Tibial nerve (tissue), 3 donors: Measurements from ENCODE around the gene RPL39L.

Source experiments
- POLR2A ChIP-seq, 2 donors: fragments of 450-650 bp; IDR thresholded peaks; one replicate each; pipeline ENCODE4 v1.6.1; 2017; ENCODE audit warnings: antibody characterized with exemption in 2 of 2, mild to moderate bottlenecking in 2 of 2, moderate library complexity in 2 of 2
- TF ChIP-seq, protein P1 (sequence below), 5 experiments: fragments of 200-600 bp in 3 of 5; fragments of 450-650 bp in 2 of 5; sonication (generic) in 3 of 5; IDR thresholded peaks; one replicate each; pipeline ENCODE4 v1.5.1; 2016 to 2019; ENCODE audit warnings: antibody characterized with exemption in 5 of 5, mild to moderate bottlenecking in 3 of 5, moderate library complexity in 2 of 5

GRCh38 chr3:187103251-187103650 lies 36.0 kb downstream of the RPL39L start:
- TF ChIP-seq, protein P1, sequence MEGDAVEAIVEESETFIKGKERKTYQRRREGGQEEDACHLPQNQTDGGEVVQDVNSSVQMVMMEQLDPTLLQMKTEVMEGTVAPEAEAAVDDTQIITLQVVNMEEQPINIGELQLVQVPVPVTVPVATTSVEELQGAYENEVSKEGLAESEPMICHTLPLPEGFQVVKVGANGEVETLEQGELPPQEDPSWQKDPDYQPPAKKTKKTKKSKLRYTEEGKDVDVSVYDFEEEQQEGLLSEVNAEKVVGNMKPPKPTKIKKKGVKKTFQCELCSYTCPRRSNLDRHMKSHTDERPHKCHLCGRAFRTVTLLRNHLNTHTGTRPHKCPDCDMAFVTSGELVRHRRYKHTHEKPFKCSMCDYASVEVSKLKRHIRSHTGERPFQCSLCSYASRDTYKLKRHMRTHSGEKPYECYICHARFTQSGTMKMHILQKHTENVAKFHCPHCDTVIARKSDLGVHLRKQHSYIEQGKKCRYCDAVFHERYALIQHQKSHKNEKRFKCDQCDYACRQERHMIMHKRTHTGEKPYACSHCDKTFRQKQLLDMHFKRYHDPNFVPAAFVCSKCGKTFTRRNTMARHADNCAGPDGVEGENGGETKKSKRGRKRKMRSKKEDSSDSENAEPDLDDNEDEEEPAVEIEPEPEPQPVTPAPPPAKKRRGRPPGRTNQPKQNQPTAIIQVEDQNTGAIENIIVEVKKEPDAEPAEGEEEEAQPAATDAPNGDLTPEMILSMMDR (IDR thresholded peaks at IDR 0.05) = no peak
- no peak for TF ChIP-seq POLR2A (IDR thresholded peaks at IDR 0.05)
